Naive thymus-derived CD4-positive, alpha-beta T cell (primary cell): ENCODE results near the gene DPP6. TPM values are rescaled to one million over a fixed set of nuclear protein-coding genes. Genes with fewer than 3 reads are reported as not detected.

Experiments used
- ATAC-seq: fragments of 150-1000 bp; cut with Tn5 transposase; 2 replicates; pipeline ENCODE4 v1.10.0; 2021; ENCODE audit warnings: mild to moderate bottlenecking, moderate library complexity
- CTCF ChIA-PET: fragments of 350-600 bp; sonication (Branson Sonifier 250); formaldehyde crosslinking; loops from one replicate; lab custom pipeline; 2021; ENCODE audit warnings: antibody characterized with exemption; lab: Charles Lee
- POLR2A ChIA-PET: fragments of 350-600 bp; sonication (Branson Sonifier 250); formaldehyde crosslinking; loops from one replicate; lab custom pipeline; 2021; ENCODE audit warnings: antibody characterized with exemption, inconsistent platforms; lab: Charles Lee
- DNase-seq, 9 donors: peaks; one replicate each; pipeline versions ENCODE4 v3.0.0 to v3.0.0-alpha.2; 2020 to 2022; ENCODE audit warnings: mixed read lengths in 1 of 9
- H3K27ac ChIP-seq: one replicate; pipeline ENCODE4 v1.7.0; 2013; ENCODE audit warnings: mild to moderate bottlenecking, low read depth, low read length, moderate library complexity
- H3K27me3 ChIP-seq, 2 donors: one replicate each; pipeline ENCODE4 v1.7.0; 2013; ENCODE audit warnings: low read length in 2 of 2, mild to moderate bottlenecking in 2 of 2, moderate library complexity in 2 of 2; ENCODE audit not compliant: control insufficient read depth in 2 of 2, insufficient read depth in 2 of 2
- H3K36me3 ChIP-seq, 3 experiments: 1 replicate in 2 of 3; 2 replicates in 1 of 3; pipeline ENCODE4 v1.7.0; 2013; ENCODE audit warnings: low read length in 3 of 3, mild to moderate bottlenecking in 3 of 3, moderate library complexity in 1 of 3; ENCODE audit not compliant: insufficient read depth in 3 of 3, control insufficient read depth in 2 of 3
- H3K4me1 ChIP-seq, 2 donors: one replicate each; pipeline ENCODE4 v1.7.0; 2013; ENCODE audit warnings: low read length in 2 of 2, mild to moderate bottlenecking in 2 of 2, moderate library complexity in 1 of 2; ENCODE audit not compliant: control insufficient read depth in 2 of 2, insufficient read depth in 2 of 2
- H3K4me3 ChIP-seq: 2 replicates; pipeline ENCODE4 v1.7.0; 2013; ENCODE audit warnings: mild to moderate bottlenecking, low read length
- H3K9me3 ChIP-seq, 3 experiments: 1 replicate in 2 of 3; 2 replicates in 1 of 3; pipeline ENCODE4 v1.7.0; 2013; ENCODE audit warnings: low read length in 3 of 3; ENCODE audit not compliant: control insufficient read depth in 2 of 3
- H3K27ac Mint-ChIP-seq, 9 donors: one replicate each; pipeline ENCODE4 v1.8.0; 2020 to 2022; ENCODE audit warnings: mixed read lengths in 9 of 9, mild to moderate bottlenecking in 8 of 9, moderate library complexity in 5 of 9, inconsistent platforms in 2 of 9
- H3K27me3 Mint-ChIP-seq, 5 donors: one replicate each; pipeline ENCODE4 v1.8.0; 2021 to 2022; ENCODE audit warnings: mixed read lengths in 5 of 5, mild to moderate bottlenecking in 1 of 5
- H3K36me3 Mint-ChIP-seq, 5 donors: one replicate each; pipeline ENCODE4 v1.8.0; 2020 to 2022; ENCODE audit warnings: mixed read lengths in 5 of 5, mild to moderate bottlenecking in 3 of 5, inconsistent platforms in 1 of 5
- H3K4me1 Mint-ChIP-seq, 7 donors: one replicate each; pipeline ENCODE4 v1.8.0; 2020 to 2022; ENCODE audit warnings: mixed read lengths in 7 of 7, mild to moderate bottlenecking in 3 of 7, inconsistent platforms in 1 of 7
- H3K4me3 Mint-ChIP-seq, 10 donors: one replicate each; pipeline ENCODE4 v1.8.0; 2020 to 2022; ENCODE audit warnings: mild to moderate bottlenecking in 10 of 10, mixed read lengths in 10 of 10, moderate library complexity in 6 of 10, inconsistent platforms in 2 of 10
- H3K9me3 Mint-ChIP-seq, 11 donors: one replicate each; pipeline ENCODE4 v1.8.0; 2020 to 2022; ENCODE audit warnings: mixed read lengths in 11 of 11, mild to moderate bottlenecking in 4 of 11, inconsistent platforms in 1 of 11, moderate library complexity in 1 of 11
- intact Hi-C, 2 donors: fragments of 100-400 bp; cut with micrococcal nuclease; formaldehyde crosslinking; loops; one replicate each; pipeline ENCODE4 v1.15.1; 2023
- polyA plus RNA-seq, 2 donors: library from polyadenylated mRNA; unstranded; fragments of 300-500 nt; fragmentation: Illumina TruSeq; gene quantifications; one replicate each; pipeline ENCODE4 v1.2.3, GENCODE V29; 2021
- total RNA-seq, 6 experiments: library from RNA in 5 of 6; stranded (reverse) in 5 of 6; gene quantifications; 1 replicate in 5 of 6; 2 replicates in 1 of 6; pipeline ENCODE4 v1.2.3 and lab custom pipeline; 2021 to 2026

The DPP6 gene
- total and polyA plus RNA-seq, 7 experiments from 2014 or later: not detected

GRCh38 chr7:154853063-154853726 lies 801.0 kb downstream of the DPP6 start:
- Mint-ChIP-seq H3K27ac (no peak overlapping the region), H3K36me3 (peaks cover 0 to 4% (median 0%) of the 10 kb centered on the region in 5 donors), H3K27me3 (peaks cover 9 to 41% (median 23%) of the 10 kb centered on the region in 5 donors), H3K4me1 (no peaks in the 10 kb centered on the region), H3K9me3 (peaks cover 0 to 16% (median 2%) of the 10 kb centered on the region in 11 donors), H3K4me3 (no peak overlapping the region)
- H3K27me3 ChIP-seq: no peaks in the 10 kb centered on the region
- H3K27ac ChIP-seq: no peak overlapping the region
- ChIA-PET CTCF (no interaction called here), POLR2A (no interaction called here)
- no peak overlapping the region for H3K4me3 ChIP-seq
- intact Hi-C loops: no loop called here
- H3K36me3 ChIP-seq: no peaks in the 10 kb centered on the region
- ATAC-seq (no peak), DNase-seq (no peak)
- no peaks in the 10 kb centered on the region for H3K9me3 ChIP-seq
- H3K4me1 ChIP-seq: no peaks in the 10 kb centered on the region

- Mint-ChIP-seq H3K9me3 (peaks cover 0 to 14% (median 2%) of the 10 kb centered on the region in 11 donors), H3K4me1 (no peaks in the 10 kb centered on the region), H3K4me3 (no peak overlapping the region), H3K36me3 (peaks cover 0 to 4% (median 0%) of the 10 kb centered on the region in 5 donors), H3K27me3 (peaks cover 6 to 36% (median 18%) of the 10 kb centered on the region in 5 donors), H3K27ac (no peak overlapping the region)
- ChIA-PET POLR2A (no interaction called here), CTCF (no interaction called here)
- no peak overlapping the region for H3K27ac ChIP-seq
- ATAC-seq (no peak), DNase-seq (no peak)
- intact Hi-C loops: no loop called here
- no peak overlapping the region for H3K4me3 ChIP-seq
- H3K36me3 ChIP-seq: no peaks in the 10 kb centered on the region
- H3K9me3 ChIP-seq: no peaks in the 10 kb centered on the region
- H3K27me3 ChIP-seq: no peaks in the 10 kb centered on the region
- H3K4me1 ChIP-seq: no peaks in the 10 kb centered on the region
Observed at GRCh38 chr7:154853727-154854095, 801.5 kb downstream of the DPP6 start.

GRCh38 chr7:154854836-154855235 lies 802.6 kb downstream of the DPP6 start:
- ATAC-seq (no peak), DNase-seq (no peak)
- POLR2A ChIA-PET: no interaction called here
- Histone ChIP-seq H3K27ac (no peak overlapping the region), H3K27me3 (no peaks in the 10 kb centered on the region), H3K4me3 (no peak overlapping the region), H3K9me3 (no peaks in the 10 kb centered on the region), H3K4me1 (no peaks in the 10 kb centered on the region), H3K36me3 (no peaks in the 10 kb centered on the region)
- H3K27me3 Mint-ChIP-seq: peaks cover 3 to 25% (median 11%) of the 10 kb centered on the region in 5 donors
- H3K9me3 Mint-ChIP-seq: peaks cover 0 to 8% (median 0%) of the 10 kb centered on the region in 11 donors
- H3K36me3 Mint-ChIP-seq: peaks cover 0 to 4% (median 0%) of the 10 kb centered on the region in 5 donors
- CTCF ChIA-PET: no interaction called here
- intact Hi-C loops: no loop called here
- H3K4me3 Mint-ChIP-seq: no peak overlapping the region
- no peaks in the 10 kb centered on the region for H3K4me1 Mint-ChIP-seq
- no peak overlapping the region for H3K27ac Mint-ChIP-seq

GRCh38 chr7:154855366-154855765 lies 803.2 kb downstream of the DPP6 start:
- no peaks in the 10 kb centered on the region for H3K27me3 ChIP-seq
- Mint-ChIP-seq H3K27ac (no peak overlapping the region), H3K27me3 (peaks cover 3 to 25% (median 11%) of the 10 kb centered on the region in 5 donors), H3K36me3 (peaks cover 0 to 4% (median 0%) of the 10 kb centered on the region in 5 donors), H3K4me1 (no peaks in the 10 kb centered on the region), H3K9me3 (peaks cover 0 to 5% (median 0%) of the 10 kb centered on the region in 11 donors), H3K4me3 (no peak overlapping the region)
- ChIA-PET POLR2A (no interaction called here), CTCF (no interaction called here)
- no peak for DNase-seq
- ATAC-seq: no peak
- H3K27ac ChIP-seq: no peak overlapping the region
- no peaks in the 10 kb centered on the region for H3K36me3 ChIP-seq
- no peaks in the 10 kb centered on the region for H3K4me1 ChIP-seq
- intact Hi-C loops: no loop called here
- H3K4me3 ChIP-seq: no peak overlapping the region
- no peaks in the 10 kb centered on the region for H3K9me3 ChIP-seq

- H3K9me3 Mint-ChIP-seq: peaks cover 0 to 4% (median 0%) of the 10 kb centered on the region in 11 donors
- H3K27me3 ChIP-seq: no peaks in the 10 kb centered on the region
- H3K36me3 Mint-ChIP-seq: peaks cover 0 to 4% (median 0%) of the 10 kb centered on the region in 5 donors
- ChIA-PET CTCF (no interaction called here), POLR2A (no interaction called here)
- H3K4me3 Mint-ChIP-seq: no peak overlapping the region
- DNase-seq (no peak), ATAC-seq (no peak)
- H3K9me3 ChIP-seq: no peaks in the 10 kb centered on the region
- no peak overlapping the region for H3K27ac Mint-ChIP-seq
- H3K27ac ChIP-seq: no peak overlapping the region
- H3K4me1 ChIP-seq: no peaks in the 10 kb centered on the region
- H3K4me1 Mint-ChIP-seq: no peaks in the 10 kb centered on the region
- H3K27me3 Mint-ChIP-seq: peaks cover 0 to 25% (median 10%) of the 10 kb centered on the region in 5 donors
- no peak overlapping the region for H3K4me3 ChIP-seq
- intact Hi-C loops: no loop called here
- no peaks in the 10 kb centered on the region for H3K36me3 ChIP-seq
Observed at GRCh38 chr7:154856733-154857132, 804.5 kb downstream of the DPP6 start.

GRCh38 chr7:154857240-154857639 lies 805.0 kb downstream of the DPP6 start:
- POLR2A ChIA-PET: no interaction called here
- H3K9me3 ChIP-seq: no peaks in the 10 kb centered on the region
- Mint-ChIP-seq H3K27me3 (peaks cover 0 to 21% (median 6%) of the 10 kb centered on the region in 5 donors), H3K36me3 (peaks cover 0 to 4% (median 0%) of the 10 kb centered on the region in 5 donors), H3K4me3 (no peak overlapping the region), H3K9me3 (peaks cover 0 to 4% (median 0%) of the 10 kb centered on the region in 11 donors), H3K4me1 (no peaks in the 10 kb centered on the region), H3K27ac (no peak overlapping the region)
- no peak overlapping the region for H3K27ac ChIP-seq
- no peaks in the 10 kb centered on the region for H3K36me3 ChIP-seq
- DNase-seq (no peak), ATAC-seq (no peak)
- intact Hi-C loops: no loop called here
- no peak overlapping the region for H3K4me3 ChIP-seq
- CTCF ChIA-PET: no interaction called here
- no peaks in the 10 kb centered on the region for H3K4me1 ChIP-seq
- H3K27me3 ChIP-seq: no peaks in the 10 kb centered on the region
